Measurements from ENCODE around the gene TTC23L.

GRCh38 chr5:34927785-34928184 lies 88.8 kb downstream of the TTC23L start:
- TF ChIP-seq POLR2A (IDR thresholded peaks at IDR 0.05; ENCODE audit: low read length): no peak
- TF ChIP-seq GATA1 (IDR thresholded peaks at IDR 0.05; ENCODE audit: low read depth, low read length): no peak
